ENCODE measurements around the gene SPRED2.
A peak's percentile ranks its signal among the peaks of the same experiment; 100 is the strongest.

SPRED2 gene

DNA sequence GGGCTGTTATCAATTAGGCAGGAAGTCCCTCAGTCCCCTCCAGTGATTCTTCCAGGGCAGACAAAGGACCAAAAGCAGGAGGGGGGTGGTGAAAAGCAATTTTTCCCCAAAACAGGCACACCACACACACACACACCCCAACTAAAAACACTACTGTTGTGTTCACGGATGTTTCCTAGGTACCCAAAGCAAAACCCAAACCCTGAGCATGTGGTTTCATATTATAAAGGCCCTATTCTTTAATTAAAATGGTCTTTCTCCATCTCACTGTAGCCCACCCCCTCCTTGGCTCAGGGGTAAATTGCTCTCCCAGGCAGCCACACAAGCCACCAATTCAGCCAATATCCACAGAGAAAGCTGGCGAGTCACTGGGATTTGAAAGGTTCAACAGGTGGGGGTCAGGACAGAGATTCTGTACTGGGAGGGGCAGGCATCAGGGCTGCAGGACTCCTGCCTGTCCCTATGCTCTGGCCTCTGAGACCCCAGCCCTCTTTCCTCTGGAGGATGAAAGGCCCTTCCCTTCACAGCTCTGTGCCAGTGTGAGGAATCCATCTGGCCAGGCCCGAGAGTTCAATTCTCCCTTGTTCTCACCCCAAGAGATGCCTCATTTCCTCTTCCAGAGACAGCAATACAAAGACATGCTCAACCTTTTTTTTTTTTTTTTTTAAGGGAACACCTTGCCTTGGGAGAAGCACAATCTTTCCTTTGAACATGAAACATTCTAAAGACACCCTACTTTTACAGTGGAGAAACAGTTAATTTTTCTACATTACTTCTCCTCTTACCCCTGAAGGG lies 43.6 kb downstream of the SPRED2 start:
- no peak for DNase-seq (ENCODE audit: low read depth in 2 of 3, low spot score in 2 of 3)

DNA sequence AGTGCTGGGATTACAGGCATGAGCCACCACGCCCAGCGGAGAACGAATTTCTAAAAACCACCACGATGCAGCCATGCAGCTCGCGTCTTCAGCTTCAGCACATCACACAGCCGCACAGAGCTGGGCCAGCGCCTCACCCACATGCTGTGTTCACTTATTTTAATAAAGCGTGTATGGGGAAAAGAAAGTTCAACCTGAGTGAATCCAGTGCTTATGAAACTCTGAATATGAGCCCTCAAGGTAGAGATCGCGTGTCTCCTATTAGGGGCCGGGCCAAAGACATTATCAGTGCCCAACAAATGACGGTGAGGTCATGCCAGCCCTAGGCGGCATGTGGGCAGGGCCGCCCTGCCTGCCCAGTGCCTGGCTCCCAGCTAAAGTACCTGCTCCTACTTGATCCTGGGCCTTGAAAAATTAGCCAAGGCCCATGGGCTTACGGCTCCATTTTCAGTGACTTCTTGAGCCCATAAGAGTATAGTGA lies 44.3 kb downstream of the SPRED2 start:
- DNase-seq (ENCODE audit: low read depth in 2 of 3, low spot score in 2 of 3), result no peak

DNA sequence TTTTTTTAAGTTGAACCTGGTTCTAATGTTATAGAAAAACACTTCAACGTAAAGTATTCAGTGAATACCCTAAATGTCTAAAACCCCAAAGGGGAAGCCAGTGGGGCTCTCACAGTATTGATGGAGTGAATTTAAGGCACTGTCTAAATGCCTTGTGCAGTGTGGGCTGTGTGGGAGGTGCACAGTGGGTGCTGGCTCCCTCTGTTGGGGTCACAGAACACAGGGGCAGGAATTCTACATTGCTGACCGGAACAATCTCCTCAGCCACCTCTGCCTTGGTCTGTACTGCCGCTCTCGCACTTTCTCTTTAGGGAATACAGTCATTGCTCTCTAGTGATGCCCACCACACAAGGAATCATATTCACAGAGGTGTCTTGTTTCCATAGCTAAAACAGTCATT lies 45.4 kb downstream of the SPRED2 start:
- no peak for DNase-seq (ENCODE audit: low read depth in 2 of 3, low spot score in 2 of 3)

DNA sequence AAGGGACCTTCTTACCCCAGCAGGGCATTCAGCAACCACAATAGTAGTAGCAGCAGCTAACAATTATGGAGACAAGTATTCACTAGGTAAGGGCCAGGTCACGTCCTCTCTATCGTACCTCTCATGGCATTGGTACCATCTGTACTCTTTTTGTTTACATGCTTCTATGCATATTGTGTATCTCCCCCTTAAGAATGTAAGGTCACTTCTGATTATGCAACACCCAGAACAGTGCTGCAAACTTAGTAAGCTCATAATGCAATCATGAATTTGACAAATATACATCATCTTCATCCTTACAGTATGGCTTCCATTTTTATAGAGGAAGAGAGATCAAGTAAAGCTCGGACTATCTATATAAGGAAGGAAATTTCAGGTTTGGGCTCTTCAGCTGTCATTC lies 46.1 kb downstream of the SPRED2 start:
- DNase-seq (ENCODE audit: low read depth in 2 of 3, low spot score in 2 of 3), result no peak

DNA sequence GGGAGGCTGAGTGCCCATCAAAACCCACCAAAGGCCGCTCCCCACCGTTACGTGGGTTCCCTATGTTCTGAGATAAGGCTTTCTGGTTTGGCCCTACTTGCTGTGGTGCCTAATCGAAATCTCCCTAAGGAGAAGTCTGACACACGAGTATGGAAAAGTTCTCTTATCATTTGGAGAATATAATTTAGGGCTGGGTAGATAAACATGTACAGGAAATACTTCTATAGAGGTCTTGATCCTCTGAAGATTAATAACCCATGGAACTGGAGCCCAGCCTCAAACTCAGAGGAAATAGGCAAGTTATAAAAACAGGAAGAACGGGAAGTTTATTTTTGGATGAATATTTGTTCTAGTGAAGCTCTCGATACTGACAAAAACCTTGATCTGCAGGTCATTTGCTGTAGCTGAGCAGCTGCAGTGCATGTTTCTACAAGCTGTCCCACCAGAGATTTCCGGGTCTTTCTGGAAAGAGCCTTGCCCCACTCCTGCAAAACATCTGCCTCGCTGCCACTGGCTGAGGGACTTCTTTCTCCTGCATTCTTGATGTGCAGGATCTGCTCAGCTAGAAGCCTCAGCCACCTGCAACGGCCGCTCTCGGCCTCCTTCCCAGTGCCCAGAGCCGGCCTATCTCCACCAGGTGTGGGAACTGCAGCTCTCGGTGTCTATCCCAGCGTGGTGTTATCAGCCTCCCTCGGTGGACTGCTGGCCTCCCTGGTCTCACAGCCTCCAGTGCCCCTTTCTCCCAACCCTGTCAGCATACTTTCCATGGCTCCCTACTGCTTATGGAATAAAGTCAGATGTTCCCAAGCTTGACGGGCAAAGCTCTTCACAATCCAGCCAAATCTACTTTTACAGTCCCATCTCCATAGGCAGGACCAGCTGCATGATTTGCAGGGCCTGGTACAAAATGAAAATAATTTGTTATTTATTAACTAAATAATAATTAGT lies 48.6 kb downstream of the SPRED2 start:
- DNase-seq (ENCODE audit: low read depth in 2 of 3, low spot score in 2 of 3), result no peak

DNA sequence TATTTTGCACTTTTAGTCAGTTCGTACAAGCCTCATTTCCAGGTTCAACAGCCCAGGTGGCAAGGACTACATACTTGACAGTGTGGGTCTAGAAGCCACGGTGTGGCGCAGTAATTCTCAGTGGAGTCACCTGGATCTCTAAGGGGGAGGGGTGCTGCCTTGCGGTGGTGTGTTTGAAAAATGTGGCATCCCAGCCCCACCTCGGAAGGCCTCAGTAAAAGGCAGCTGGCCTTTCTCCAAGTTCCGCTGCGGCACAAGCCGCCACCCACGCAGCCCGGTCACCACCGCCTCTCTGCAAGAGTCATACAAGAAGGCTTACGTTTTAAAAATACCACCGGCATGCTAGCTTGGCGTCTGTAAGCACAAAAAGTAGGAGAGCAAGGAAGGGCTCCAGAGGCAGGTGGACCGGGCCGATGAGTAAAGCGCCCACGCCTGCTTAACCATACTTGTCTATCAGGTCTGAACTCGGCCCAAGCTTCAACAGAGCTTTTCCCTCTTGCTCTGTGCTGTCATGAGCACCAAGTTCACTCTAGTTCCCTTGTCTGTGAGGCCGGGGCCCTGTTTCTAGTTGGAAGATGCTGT lies 49.5 kb downstream of the SPRED2 start:
- DNase-seq (ENCODE audit: low read depth in 2 of 3, low spot score in 2 of 3), result peak; percentile 74 to 88 (median 75)

DNA sequence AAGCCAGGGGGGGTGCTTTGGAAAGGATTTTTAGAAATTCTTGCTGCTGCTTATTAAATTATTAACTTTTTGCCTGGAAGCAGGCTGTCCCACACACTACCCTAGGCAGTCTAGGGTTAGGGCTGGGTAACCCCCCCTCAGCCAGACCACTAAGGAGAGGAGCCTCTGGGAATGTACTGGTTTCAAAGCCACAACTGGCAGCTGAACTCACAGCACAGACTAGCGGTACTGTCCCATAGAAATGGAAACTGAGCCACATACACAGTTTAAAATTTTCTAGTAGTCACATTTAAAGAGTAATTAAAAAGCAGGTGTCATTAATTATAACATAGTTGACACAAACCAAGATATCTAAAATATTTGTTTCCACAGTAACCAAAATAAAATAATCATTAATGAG lies 50.1 kb downstream of the SPRED2 start:
- no peak for DNase-seq (ENCODE audit: low read depth in 2 of 3, low spot score in 2 of 3)

DNA sequence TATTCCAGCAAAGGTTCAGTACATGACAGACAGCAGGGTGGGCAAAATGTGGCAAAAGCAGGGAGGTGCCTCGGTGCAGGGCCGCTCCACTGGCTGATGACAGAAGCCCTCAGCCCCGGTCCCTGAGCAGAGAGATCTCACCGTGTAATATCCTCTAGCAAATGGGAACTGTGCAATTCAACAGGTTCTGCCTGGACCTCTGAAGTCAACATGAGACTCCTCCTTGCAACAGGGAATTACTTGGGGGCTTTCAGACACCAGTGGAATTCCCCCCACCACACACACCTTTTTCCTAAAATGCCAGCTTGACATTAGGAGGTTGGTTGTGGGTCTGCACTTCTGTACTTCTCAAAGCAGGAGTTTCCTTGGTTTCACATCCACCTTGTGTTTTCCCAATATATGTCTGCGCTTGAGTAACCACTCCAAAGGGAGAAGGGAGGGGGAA lies 50.8 kb downstream of the SPRED2 start:
- DNase-seq (ENCODE audit: low read depth in 2 of 3, low spot score in 2 of 3), result no peak

DNA sequence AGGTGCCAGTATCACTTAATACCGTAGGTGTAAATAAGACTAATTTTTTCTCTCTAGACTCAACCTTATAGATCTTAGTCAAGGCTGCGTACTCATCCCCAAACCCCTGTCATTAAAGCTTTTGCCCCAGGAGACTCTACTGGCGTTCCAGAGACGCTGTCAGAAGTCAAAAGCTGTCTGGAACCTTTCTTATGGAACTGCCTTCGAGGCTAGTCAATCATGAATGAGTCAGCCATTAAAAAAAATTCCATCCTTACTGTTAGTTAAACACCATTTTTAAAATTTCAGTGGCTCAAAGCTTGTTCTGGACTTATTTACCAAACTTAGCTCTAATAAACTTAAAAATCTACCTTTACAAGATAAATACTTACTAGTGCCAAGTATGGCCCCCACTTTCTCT lies 52.1 kb downstream of the SPRED2 start:
- DNase-seq (ENCODE audit: low read depth in 2 of 3, low spot score in 2 of 3), result no peak

DNA sequence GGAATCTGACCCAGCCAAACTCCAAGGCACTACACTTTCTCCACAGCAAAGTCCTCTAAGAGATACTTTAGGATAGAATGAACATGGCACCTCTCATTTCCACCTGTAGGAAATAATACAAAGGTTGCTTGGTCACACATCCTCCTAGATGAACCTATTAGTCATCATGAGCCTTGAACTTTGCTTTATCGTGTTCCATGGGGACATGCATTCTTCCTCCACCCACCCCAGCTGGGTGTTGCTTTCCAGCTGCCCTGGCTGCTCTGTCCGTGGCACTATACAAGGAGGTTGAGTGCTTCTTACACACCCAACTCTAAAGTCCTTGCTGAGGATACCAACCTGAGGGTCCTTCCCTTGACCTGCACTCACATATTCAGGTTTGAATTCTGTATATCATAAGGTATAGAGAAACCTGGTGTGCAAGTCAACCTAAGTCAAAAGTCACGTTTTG lies 52.7 kb downstream of the SPRED2 start:
- no peak for DNase-seq (ENCODE audit: low read depth in 2 of 3, low spot score in 2 of 3)

DNA sequence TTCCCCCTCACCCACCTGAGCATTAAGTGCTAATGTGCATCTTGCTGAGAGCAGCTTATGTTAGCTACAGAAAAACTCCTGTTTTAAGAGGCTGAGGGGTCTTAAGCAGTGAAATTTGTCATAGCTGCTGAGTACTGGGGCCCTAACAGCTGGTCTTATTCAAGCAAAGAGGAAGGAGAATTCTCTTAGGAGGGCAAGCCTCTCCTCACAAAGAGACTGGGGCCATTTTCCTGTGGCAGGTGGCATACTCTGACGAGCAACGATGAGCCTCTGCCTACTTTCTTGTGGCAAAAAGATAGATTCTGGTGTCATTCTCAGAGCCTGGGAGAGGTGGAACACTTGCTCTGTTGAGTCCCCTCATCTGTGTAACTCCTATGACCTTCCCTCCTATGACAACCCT lies 53.2 kb downstream of the SPRED2 start:
- no peak for DNase-seq (ENCODE audit: low read depth in 2 of 3, low spot score in 2 of 3)

DNA sequence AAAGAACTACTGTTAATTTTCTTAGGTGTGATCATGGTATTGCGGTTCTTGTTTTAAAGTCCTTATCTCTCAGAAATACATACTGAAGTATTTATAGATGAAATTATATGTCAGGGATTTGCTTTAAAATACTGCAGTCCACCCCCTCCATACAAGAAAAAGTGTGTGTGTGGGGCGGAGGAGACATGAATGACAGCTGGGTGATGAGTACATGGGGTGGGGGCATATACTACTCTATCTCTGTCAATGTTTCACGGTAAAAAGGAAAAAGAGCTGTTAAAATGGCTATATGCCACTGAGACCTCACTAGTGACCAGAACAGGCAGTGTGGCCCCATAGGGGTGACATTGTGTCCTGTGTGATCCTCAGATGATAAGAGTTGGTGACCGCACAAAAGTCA lies 54.1 kb downstream of the SPRED2 start:
- no peak for DNase-seq (ENCODE audit: low read depth in 2 of 3, low spot score in 2 of 3)

DNA sequence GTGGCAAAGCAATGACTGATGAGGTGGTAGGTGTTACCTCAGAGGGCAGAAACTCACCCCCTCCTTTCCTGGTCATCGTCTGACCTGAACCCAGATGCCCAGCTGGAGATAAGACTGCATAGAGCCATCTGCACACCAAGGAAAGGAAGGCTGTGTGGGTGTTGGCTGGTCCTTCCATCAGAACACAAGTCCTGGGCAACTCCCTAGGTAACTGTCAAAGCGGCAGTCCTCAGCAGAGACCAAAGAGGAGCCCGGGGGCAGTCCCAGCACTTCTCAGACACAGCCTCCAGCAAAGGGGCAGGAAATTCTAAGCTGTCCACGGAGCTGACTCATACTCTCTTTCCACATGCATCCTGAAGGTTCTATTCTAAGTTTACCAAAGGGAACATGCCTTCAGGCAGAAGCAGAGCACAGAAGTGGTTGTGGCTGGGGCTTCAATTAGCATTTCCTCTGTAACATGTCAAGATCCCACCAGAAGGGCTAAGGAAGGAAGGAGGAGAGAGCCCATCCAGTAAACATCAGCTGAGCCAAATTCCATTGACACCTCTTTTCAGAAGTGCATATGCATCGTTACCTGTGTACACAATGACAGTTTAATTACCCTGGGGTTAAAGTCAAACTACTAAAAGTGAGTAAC lies 54.7 kb downstream of the SPRED2 start:
- no peak for DNase-seq (ENCODE audit: low read depth in 2 of 3, low spot score in 2 of 3)

DNA sequence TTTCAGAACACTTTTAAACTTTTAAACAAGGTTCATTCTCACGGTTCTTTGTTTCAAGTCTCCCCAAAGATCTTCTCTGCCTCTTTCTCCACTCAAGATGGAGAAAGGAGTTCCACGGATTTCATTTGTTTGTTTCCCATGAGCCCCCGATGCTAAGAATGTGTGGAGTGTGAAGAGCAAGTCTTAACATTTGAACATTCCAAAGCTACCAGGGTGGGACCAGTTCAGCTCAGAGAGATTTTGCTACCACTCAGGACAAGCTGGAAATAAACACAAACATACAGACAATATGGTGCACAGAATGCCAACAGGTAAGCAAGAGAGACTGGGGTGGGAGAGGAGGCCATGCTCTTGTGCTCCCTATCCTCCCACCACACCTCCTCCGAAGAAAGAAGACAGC lies 56.7 kb downstream of the SPRED2 start:
- no peak for DNase-seq (ENCODE audit: low read depth in 2 of 3, low spot score in 2 of 3)

DNA sequence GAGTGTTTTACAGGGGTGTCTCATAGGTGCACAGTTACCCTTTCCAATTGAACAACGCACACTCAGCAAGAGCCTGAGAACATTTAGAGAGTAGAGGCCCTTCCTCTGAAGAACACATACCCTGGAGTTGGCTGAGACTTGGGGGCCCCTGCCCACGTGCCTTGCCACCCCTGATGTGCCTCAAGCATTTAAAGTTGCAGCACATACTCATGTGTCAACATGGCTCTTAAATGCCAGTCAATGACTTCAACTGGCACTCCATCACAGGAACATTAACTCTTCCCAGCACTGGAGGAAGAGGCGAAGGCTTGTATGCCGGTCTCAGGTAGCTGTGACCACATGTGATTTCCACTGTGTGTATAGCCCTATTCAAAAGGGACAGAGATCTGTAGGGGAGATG lies 57.4 kb downstream of the SPRED2 start:
- no peak for DNase-seq (ENCODE audit: low read depth in 2 of 3, low spot score in 2 of 3)

DNA sequence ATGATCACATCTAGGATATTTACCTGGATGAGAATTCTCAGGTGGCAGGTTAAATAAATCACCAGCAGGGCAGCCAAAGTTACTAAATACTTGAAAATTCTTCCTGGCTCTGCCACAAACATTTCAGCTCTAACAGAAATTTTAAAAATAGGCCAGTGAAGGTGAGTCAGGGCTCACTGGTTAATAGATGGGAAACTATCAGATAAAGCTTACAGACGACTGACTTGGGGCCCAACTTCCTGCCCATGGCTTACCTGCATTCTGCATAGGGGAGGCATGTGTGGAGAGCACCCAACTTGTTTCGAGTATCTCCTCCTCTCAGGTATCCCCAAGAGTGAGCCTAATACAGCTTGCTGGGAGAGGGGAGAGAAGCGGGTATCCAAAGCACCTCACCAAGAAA lies 57.8 kb downstream of the SPRED2 start:
- no peak for DNase-seq (ENCODE audit: low read depth in 2 of 3, low spot score in 2 of 3)

DNA sequence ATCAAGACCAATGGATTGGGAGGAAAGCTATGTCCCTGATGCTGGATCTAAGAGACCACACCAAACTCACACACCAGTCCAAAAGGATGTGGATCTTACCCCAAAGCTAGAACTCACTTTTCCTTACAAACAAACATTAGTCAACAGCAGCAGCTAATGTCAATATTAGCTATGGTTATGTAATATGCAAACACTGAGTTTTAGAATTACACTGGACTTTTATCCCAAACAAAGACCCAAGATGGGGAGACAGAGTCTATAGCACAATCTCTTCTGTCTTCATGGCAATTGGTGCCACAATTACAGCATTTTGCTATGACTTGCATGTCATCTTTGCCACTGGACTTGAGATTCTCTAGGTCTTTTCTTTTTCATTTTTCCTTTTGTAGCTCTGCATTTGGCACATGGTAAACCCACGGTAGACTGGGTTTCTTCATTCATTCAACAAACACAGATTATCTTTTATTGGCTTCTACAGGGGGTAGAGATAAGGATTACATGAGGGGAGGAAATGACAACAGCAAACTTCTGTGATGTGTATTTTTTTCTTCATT lies 59.0 kb downstream of the SPRED2 start:
- DNase-seq (ENCODE audit: low read depth in 2 of 3, low spot score in 2 of 3), result no peak

DNA sequence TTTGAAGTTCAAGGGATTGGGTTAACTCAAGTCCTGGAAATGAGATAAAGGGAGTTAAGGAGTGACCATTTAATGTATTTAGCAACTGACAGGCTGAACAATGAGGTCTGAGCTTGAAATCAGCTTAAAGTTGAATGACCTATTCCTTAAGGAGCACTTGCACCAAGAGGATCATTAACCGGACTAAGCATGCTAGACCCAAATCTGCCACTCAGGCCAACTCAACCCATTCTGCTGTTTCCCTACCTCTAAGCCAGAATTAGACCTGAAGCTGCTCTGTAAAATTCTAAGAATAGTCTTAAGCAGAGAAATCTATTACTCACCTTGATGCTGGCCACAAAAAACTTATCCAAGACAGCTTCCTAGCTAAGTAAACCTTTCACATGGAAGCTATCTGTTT lies 59.8 kb downstream of the SPRED2 start:
- no peak for DNase-seq (ENCODE audit: low read depth in 2 of 3, low spot score in 2 of 3)

DNA sequence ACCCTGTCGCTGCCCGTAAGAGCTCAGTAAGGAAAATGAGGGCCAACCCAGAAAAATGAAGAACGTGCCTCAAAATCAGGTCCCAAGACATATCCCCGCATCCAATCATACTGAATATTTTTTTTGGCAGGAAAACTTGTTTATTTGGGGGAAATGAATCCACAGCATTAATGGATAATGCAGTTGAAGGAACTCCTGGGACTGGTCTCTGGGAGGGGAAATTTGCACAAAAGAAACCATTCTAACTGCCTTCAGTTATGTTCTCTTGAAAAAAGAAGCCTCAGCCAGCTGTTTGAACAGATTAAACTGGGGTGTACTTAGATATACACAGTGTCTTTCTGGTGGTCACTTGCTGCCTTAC lies 61.3 kb downstream of the SPRED2 start:
- DNase-seq (ENCODE audit: low read depth in 2 of 3, low spot score in 2 of 3), result no peak

DNA sequence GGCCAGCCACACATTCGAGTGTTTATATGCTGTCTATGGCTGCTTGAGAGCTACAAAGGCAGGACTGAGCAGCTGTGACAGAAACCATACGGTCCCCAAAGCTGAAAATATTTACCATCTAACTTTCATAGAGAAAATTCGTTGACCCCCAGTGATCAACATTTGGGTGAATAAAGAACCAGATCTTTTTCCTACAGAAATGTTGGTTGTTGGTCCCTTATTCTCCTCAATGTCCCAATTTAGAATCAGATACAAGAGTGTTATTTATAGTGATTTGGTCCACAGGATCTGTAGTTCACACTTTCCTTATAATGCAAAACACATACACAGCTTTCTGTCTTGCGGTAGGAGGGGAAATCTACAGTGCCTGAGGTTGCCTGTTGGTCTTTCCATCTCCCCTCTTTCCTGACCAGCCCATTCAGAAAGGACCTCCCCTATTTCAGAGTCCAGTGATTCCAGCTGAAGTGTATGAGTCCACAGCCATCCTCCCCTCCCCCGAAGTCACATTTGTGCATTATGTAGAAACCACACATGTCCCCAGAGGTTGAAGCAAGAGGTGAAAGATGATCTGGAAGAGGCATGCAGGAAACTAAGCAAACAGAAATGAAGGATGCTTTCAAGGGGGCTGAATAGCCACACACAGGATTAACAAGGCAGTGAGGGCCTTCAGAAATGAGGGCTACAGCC lies 61.9 kb downstream of the SPRED2 start:
- no peak for DNase-seq (ENCODE audit: low read depth in 2 of 3, low spot score in 2 of 3)
